GM13977 (cell line): ENCODE results near the gene RYR3.

ENCODE experiments used
- DNase-seq: peaks from one replicate; pipeline ENCODE4 v3.0.0; 2012; ENCODE audit warnings: low spot score
- CTCF ChIP-seq: IDR thresholded peaks from 2 replicates; pipeline ENCODE4 v1.5.1; 2012; ENCODE audit warnings: mild to moderate bottlenecking, control low read depth; ENCODE audit not compliant: insufficient read depth; ENCODE audit errors: extremely low read depth, missing control alignments
- in situ Hi-C: fragments of 300-500 bp; cut with MboI; formaldehyde crosslinking; loops from one replicate; pipeline ENCODE4 v1.12.0; 2022; ENCODE audit warnings: low sequenced_read_pairs, low pct_unique_long_range_greater_than_20kb, mixed read lengths, inconsistent platforms; ENCODE audit not compliant: unreplicated experiment

The RYR3 gene

GRCh38 chr15:33720952-33721351, 410.2 kb downstream of the RYR3 start:
- no peak for DNase-seq
- no peak for TF ChIP-seq CTCF
- in situ Hi-C loops: no loop called here

- no peak for TF ChIP-seq CTCF
- in situ Hi-C loops: no loop called here
- no peak for DNase-seq
Observed at GRCh38 chr15:33722005-33722672, 411.4 kb downstream of the RYR3 start.

DNA sequence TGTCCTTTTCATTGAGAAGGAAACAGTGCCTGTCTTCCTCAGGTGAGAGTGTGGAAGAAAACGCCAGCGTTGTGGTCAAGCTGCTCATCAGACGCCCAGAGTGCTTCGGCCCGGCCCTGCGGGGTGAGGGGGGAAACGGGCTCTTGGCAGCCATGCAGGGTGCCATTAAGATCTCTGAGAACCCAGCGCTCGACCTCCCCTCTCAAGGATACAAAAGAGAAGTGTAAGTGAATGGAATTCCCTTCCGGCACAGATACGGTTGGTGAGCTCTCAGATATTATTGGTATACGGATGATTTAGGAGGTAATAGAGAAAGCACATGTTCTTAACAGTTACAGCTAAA, 411.9 kb downstream of the RYR3 start:
- TF ChIP-seq CTCF: no peak
- no peak for DNase-seq
- in situ Hi-C loops: no loop called here

GRCh38 chr15:33724321-33725036, 413.7 kb downstream of the RYR3 start:
- TF ChIP-seq CTCF: no peak
- DNase-seq: no peak
- in situ Hi-C loops: no loop called here

DNA sequence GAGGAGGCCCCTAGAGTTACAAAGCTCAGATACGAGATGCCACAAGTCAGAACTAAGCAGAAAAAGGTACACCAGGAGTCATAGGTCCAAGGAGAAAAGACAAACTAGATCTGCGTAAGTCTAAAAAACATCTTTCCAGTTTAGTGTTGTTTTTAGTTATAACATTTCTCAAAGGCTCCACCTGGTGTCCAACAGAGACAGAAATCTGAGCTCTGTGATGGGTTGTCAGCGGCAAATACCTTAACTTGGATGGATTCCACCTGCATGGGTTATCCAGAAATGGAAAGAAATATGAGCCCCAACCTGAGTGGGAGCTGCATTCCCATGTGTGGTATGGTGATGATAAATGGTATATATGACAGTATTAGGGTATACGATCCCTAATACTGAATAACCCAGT, 418.9 kb downstream of the RYR3 start:
- no peak for DNase-seq
- in situ Hi-C loops: loop anchor here (10.0 kb wide), 1 partner anchor 235 kb away; the partner anchor contains the start of gene CHRM5
- TF ChIP-seq CTCF: no peak

DNA sequence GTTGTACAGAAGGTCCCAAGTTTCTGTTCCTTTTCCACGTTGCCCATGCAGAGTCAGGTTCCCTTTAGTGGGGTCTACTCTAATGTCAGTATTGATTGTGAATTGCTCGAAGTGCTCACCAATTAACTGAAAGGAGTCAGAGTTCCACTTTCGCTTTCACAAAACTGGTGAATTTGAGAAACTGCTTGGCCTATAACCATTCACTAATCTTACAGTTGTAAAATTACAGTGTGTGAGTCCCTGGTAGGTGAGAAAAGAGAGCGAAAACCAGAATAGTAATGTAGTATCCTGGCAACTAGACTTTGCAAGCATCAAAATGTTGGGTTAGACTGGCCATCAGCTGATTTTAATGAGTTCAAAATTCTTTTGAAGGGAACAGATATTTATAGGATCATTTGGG, 420.0 kb downstream of the RYR3 start:
- in situ Hi-C loops: loop anchor here (10.0 kb wide), 1 partner anchor 234 kb away; the partner anchor contains the start of gene CHRM5
- DNase-seq: no peak
- TF ChIP-seq CTCF: no peak
